Heart left ventricle (tissue), 13 donors: ENCODE results near the gene REPIN1.

Source experiments
- POLR2A ChIP-seq, 2 donors: fragments of 450-650 bp; IDR thresholded peaks; one replicate each; pipeline ENCODE4 v1.6.1; 2017; ENCODE audit warnings: antibody characterized with exemption in 2 of 2, mild to moderate bottlenecking in 2 of 2, moderate library complexity in 2 of 2
- TF ChIP-seq, protein P1 (sequence below), 12 donors: fragments of 200-600 bp; sonication (generic) in 4 of 12; IDR thresholded peaks; one replicate each; pipeline versions ENCODE4 v1.5.0 to v1.8.0; 2018 to 2022; ENCODE audit warnings: antibody characterized with exemption in 12 of 12, mild to moderate bottlenecking in 5 of 12
- donor health status: ischemic (EF 13 %, LVEDD 7.1; RV severe dilation, severe dysfunction).
- donor health status: DM: no; HTN: yes; CAD: no.
- donor health status: DM: no; HTN: no; CAD: no.
- donor health status: ischemic (EF 25% LVEDD 6.9; RV normal size, moderate dysfunction).
- donor health status: ischemic (EF 25% LVEDD 5.7; RV mildly dilated, moderate dysfunction).
- donor health status: ischemic (EF 35%, LVEDD 5.7; RV mildly dilated, moderate dysfunction).
- donor health status: nonischemic (EF 11% LVEDD 7.7; RV severe dilation, severe dysfunction).
- donor health status: DM: yes; HTN: yes; CAD: no.
- donor health status: PGD.
- donor health status: ischemic (EF 29% LVEDD 5.4; RV normal size, mild dysfunction).
- donor health status: nonischemic (EF 23%, LVEDD 6.1; RV moderate dilation, normal function).

- TF ChIP-seq, protein P1, sequence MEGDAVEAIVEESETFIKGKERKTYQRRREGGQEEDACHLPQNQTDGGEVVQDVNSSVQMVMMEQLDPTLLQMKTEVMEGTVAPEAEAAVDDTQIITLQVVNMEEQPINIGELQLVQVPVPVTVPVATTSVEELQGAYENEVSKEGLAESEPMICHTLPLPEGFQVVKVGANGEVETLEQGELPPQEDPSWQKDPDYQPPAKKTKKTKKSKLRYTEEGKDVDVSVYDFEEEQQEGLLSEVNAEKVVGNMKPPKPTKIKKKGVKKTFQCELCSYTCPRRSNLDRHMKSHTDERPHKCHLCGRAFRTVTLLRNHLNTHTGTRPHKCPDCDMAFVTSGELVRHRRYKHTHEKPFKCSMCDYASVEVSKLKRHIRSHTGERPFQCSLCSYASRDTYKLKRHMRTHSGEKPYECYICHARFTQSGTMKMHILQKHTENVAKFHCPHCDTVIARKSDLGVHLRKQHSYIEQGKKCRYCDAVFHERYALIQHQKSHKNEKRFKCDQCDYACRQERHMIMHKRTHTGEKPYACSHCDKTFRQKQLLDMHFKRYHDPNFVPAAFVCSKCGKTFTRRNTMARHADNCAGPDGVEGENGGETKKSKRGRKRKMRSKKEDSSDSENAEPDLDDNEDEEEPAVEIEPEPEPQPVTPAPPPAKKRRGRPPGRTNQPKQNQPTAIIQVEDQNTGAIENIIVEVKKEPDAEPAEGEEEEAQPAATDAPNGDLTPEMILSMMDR (IDR thresholded peaks at IDR 0.05) = no peak
- no peak for TF ChIP-seq POLR2A (IDR thresholded peaks at IDR 0.05)
Observed at GRCh38 chr7:150323682-150324372, 44.8 kb upstream of the REPIN1 start.
